ENCODE measurements around the gene RP9. TPM values are rescaled to one million over a fixed set of nuclear protein-coding genes. Genes with fewer than 3 reads are reported as not detected.
A peak's percentile ranks its signal among the peaks of the same experiment; 100 is the strongest.
"Not testable (repeated sequence)": the region's sequence is repeated elsewhere in the genome, so short reads cannot be mapped to it uniquely, and the experiment has no call there.

RP9 gene
- total RNA-seq, 1 donor from 2014 or later, result 17.8 TPM

- Histone ChIP-seq H3K4me1 (ENCODE audit: insufficient read depth, low read length) (no peaks in the 10 kb centered on the region), H2AFZ (ENCODE audit: low read depth, low read length) (no peak overlapping the region), H3K27me3 (ENCODE audit: insufficient read depth, low read length) (no peaks in the 10 kb centered on the region), H3K9ac (ENCODE audit: low read length) (no peak overlapping the region), H3K79me2 (ENCODE audit: insufficient read depth, low read length) (peaks cover 41% of the 10 kb centered on the region), H3K4me2 (ENCODE audit: low read length) (no peak overlapping the region), H3K4me3 (ENCODE audit: insufficient read depth, low read depth, low read length) (no peak overlapping the region), H4K20me1 (ENCODE audit: insufficient read depth, low read length) (peaks cover 38% of the 10 kb centered on the region), H3K27ac (ENCODE audit: low read depth, low read length) (no peak overlapping the region), H3K36me3 (ENCODE audit: insufficient read depth, low read length) (peaks cover 43% of the 10 kb centered on the region), H3K9me3 (ENCODE audit: insufficient read depth, low read depth, low read length) (no peaks in the 10 kb centered on the region)
- H3K4me1 Mint-ChIP-seq (ENCODE audit: low read depth, unreplicated experiment), result no peaks in the 10 kb centered on the region
- no peaks in the 10 kb centered on the region for H3K27me3 Mint-ChIP-seq (ENCODE audit: low read depth, unreplicated experiment)
- FAIRE-seq (no peak), DNase-seq (ENCODE audit: low read depth) (no peak)
- peaks cover 12% of the 10 kb centered on the region for H3K36me3 Mint-ChIP-seq (ENCODE audit: low read depth, unreplicated experiment)
- H3K9me3 Mint-ChIP-seq (ENCODE audit: unreplicated experiment), result no peaks in the 10 kb centered on the region
- no peak overlapping the region for H3K27ac Mint-ChIP-seq (ENCODE audit: unreplicated experiment)
- H3K4me3 Mint-ChIP-seq (ENCODE audit: unreplicated experiment), result no peak overlapping the region
- TF ChIP-seq EZH2 (IDR thresholded peaks at IDR 0.05; ENCODE audit: insufficient read depth, low read length) (no peak), CTCF (IDR thresholded peaks at IDR 0.05; ENCODE audit: insufficient read depth, low read depth, low read length) (no peak)
These were observed 9.9 kb downstream of the RP9 start for GRCh38 chr7:33099154-33099940.

DNA sequence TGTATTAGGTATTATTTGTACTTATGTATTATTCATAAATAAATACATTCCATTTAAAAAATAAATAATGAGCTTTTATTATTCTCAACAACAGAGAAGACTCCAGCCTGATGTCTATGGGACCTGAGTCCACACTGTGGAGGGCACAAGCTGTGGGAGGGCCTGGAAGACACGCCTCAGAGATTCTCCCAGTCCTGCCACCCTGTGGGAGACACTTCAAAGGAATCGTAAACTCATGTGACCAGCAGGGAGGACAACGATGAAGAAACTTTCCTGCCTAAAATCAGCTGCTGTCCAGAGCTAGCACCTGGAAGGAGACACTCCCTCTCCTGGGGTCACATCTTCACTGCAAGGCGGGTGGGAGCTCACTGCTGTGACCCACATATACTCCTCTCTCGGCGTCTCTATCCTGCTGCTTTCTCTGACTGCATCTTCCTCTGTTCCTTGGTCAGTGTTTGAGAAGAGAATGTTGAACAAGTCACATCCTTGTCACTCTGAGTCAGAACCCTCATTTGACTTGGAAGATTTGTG lies 14.4 kb downstream of the RP9 start:
- not testable (repeated sequence) for H4K20me1 ChIP-seq (ENCODE audit: insufficient read depth, low read length); H3K27ac ChIP-seq (ENCODE audit: low read depth, low read length); H3K79me2 ChIP-seq (ENCODE audit: insufficient read depth, low read length); H3K4me3 ChIP-seq (ENCODE audit: insufficient read depth, low read depth, low read length); H3K27me3 ChIP-seq (ENCODE audit: insufficient read depth, low read length); H3K9me3 ChIP-seq (ENCODE audit: insufficient read depth, low read depth, low read length); H3K36me3 Mint-ChIP-seq (ENCODE audit: low read depth, unreplicated experiment); H2AFZ ChIP-seq (ENCODE audit: low read depth, low read length); H3K9me3 Mint-ChIP-seq (ENCODE audit: unreplicated experiment); H3K4me2 ChIP-seq (ENCODE audit: low read length); H3K27ac Mint-ChIP-seq (ENCODE audit: unreplicated experiment); H3K4me1 ChIP-seq (ENCODE audit: insufficient read depth, low read length); H3K27me3 Mint-ChIP-seq (ENCODE audit: low read depth, unreplicated experiment); DNase-seq (ENCODE audit: low read depth); H3K9ac ChIP-seq (ENCODE audit: low read length); H3K4me1 Mint-ChIP-seq (ENCODE audit: low read depth, unreplicated experiment); H3K4me3 Mint-ChIP-seq (ENCODE audit: unreplicated experiment)
- FAIRE-seq, result peak; percentile 47
- H3K36me3 ChIP-seq (ENCODE audit: insufficient read depth, low read length), result peaks cover 43% of the 10 kb centered on the region

GRCh38 chr7:33093266-33093665 lies 15.9 kb downstream of the RP9 start:
- no peak for DNase-seq (ENCODE audit: low read depth)
- Histone ChIP-seq H3K4me2 (ENCODE audit: low read length) (no peak overlapping the region), H3K4me3 (ENCODE audit: insufficient read depth, low read depth, low read length) (no peak overlapping the region), H3K36me3 (ENCODE audit: insufficient read depth, low read length) (peaks cover 30% of the 10 kb centered on the region), H3K79me2 (ENCODE audit: insufficient read depth, low read length) (no peaks in the 10 kb centered on the region), H3K9ac (ENCODE audit: low read length) (no peak overlapping the region), H4K20me1 (ENCODE audit: insufficient read depth, low read length) (no peaks in the 10 kb centered on the region), H2AFZ (ENCODE audit: low read depth, low read length) (no peak overlapping the region), H3K9me3 (ENCODE audit: insufficient read depth, low read depth, low read length) (no peaks in the 10 kb centered on the region), H3K27ac (ENCODE audit: low read depth, low read length) (no peak overlapping the region), H3K27me3 (ENCODE audit: insufficient read depth, low read length) (no peaks in the 10 kb centered on the region), H3K4me1 (ENCODE audit: insufficient read depth, low read length) (peaks cover 8% of the 10 kb centered on the region)
- Mint-ChIP-seq H3K27me3 (ENCODE audit: low read depth, unreplicated experiment) (no peaks in the 10 kb centered on the region), H3K36me3 (ENCODE audit: low read depth, unreplicated experiment) (peaks cover 8% of the 10 kb centered on the region), H3K9me3 (ENCODE audit: unreplicated experiment) (no peaks in the 10 kb centered on the region), H3K4me3 (ENCODE audit: unreplicated experiment) (no peak overlapping the region), H3K4me1 (ENCODE audit: low read depth, unreplicated experiment) (no peaks in the 10 kb centered on the region), H3K27ac (ENCODE audit: unreplicated experiment) (no peak overlapping the region)
- TF ChIP-seq EZH2 (IDR thresholded peaks at IDR 0.05; ENCODE audit: insufficient read depth, low read length) (no peak), CTCF (IDR thresholded peaks at IDR 0.05; ENCODE audit: insufficient read depth, low read depth, low read length) (no peak)
- no peak for FAIRE-seq
